WTC11 (cell line): ENCODE measurements around the gene YBEY. TPM values are rescaled to one million over a fixed set of nuclear protein-coding genes. Genes with fewer than 3 reads are reported as not detected.

Experiments used
- ATAC-seq: fragments of 200-7000 bp; cut with Tn5 transposase; 2 replicates; pipeline ENCODE4 v1.10.0; 2021; ENCODE audit warnings: mild to moderate bottlenecking, moderate library complexity
- CTCF ChIA-PET: fragments of 300-600 bp; sonication (Branson Sonifier 250); formaldehyde crosslinking; loops from one replicate; lab custom pipeline; 2021; ENCODE audit warnings: antibody characterized with exemption; lab: Charles Lee
- POLR2A ChIA-PET: fragments of 350-600 bp; sonication (Branson Sonifier 250); formaldehyde crosslinking; loops from one replicate; lab custom pipeline; 2021; ENCODE audit warnings: antibody characterized with exemption; lab: Charles Lee
- DNase-seq: peaks from one replicate; pipeline ENCODE4 v3.0.0; 2021; ENCODE audit warnings: low spot score
- H3K27ac Mint-ChIP-seq: 2 replicates; pipeline ENCODE4 v1.8.0; 2021; ENCODE audit warnings: mixed read lengths
- H3K27me3 Mint-ChIP-seq: 2 replicates; pipeline ENCODE4 v1.8.0; 2021; ENCODE audit warnings: low read depth, mild to moderate bottlenecking, moderate library complexity, mixed read lengths
- H3K36me3 Mint-ChIP-seq: 2 replicates; pipeline ENCODE4 v1.8.0; 2021; ENCODE audit warnings: mixed read lengths
- H3K4me1 Mint-ChIP-seq: 2 replicates; pipeline ENCODE4 v1.8.0; 2022; ENCODE audit warnings: mixed read lengths
- H3K4me3 Mint-ChIP-seq: 2 replicates; pipeline ENCODE4 v1.8.0; 2021; ENCODE audit warnings: mild to moderate bottlenecking, moderate library complexity, mixed read lengths
- H3K9me3 Mint-ChIP-seq: 2 replicates; pipeline ENCODE4 v1.8.0; 2021; ENCODE audit warnings: mixed read lengths
- ATF2 ChIP-seq: sonication (generic); formaldehyde crosslinking; IDR thresholded peaks from 2 replicates; pipeline ENCODE4 v1.8.1; 2022; ENCODE audit warnings: low read depth, missing genetic modification reagents, borderline replicate concordance
- ATF3 ChIP-seq: sonication (generic); formaldehyde crosslinking; conservative IDR thresholded peaks from 2 replicates; pipeline ENCODE4 v1.8.1; 2022; ENCODE audit warnings: mild to moderate bottlenecking, missing genetic modification reagents
- CTCF ChIP-seq: fragments of 200-600 bp; IDR thresholded peaks from 2 replicates; pipeline ENCODE4 v1.8.0; 2022; ENCODE audit warnings: antibody characterized with exemption
- FOXP4 ChIP-seq: sonication (generic); formaldehyde crosslinking; IDR thresholded peaks from 2 replicates; pipeline ENCODE4 v1.8.0; 2022; ENCODE audit warnings: mild to moderate bottlenecking, missing genetic modification reagents
- GTF2I ChIP-seq: fragments of 250-450 bp; sonication (Bioruptor Pico); conservative IDR thresholded peaks from 2 replicates; pipeline ENCODE4 v1.4.0; 2021; ENCODE audit warnings: mild to moderate bottlenecking
- KAT7 ChIP-seq: sonication (generic); formaldehyde crosslinking; IDR thresholded peaks from 2 replicates; pipeline ENCODE4 v1.8.1; 2023; ENCODE audit warnings: missing genetic modification reagents, mild to moderate bottlenecking, borderline replicate concordance
- MLX ChIP-seq: sonication (generic); formaldehyde crosslinking; IDR thresholded peaks from 2 replicates; pipeline ENCODE4 v1.8.1; 2023; ENCODE audit warnings: mild to moderate bottlenecking, missing genetic modification reagents, moderate library complexity
- MXD4 ChIP-seq: fragments of 250-450 bp; sonication (Bioruptor Pico); IDR thresholded peaks from 2 replicates; pipeline ENCODE4 v1.8.0; 2021; ENCODE audit warnings: mild to moderate bottlenecking, moderate library complexity, borderline replicate concordance
- NFATC4 ChIP-seq: fragments of 250-450 bp; sonication (Bioruptor Pico); IDR thresholded peaks from 2 replicates; pipeline ENCODE4 v1.9.0; 2021; ENCODE audit warnings: mild to moderate bottlenecking
- NFE2L1 ChIP-seq: sonication (generic); formaldehyde crosslinking; IDR thresholded peaks from 2 replicates; pipeline ENCODE4 v1.8.1; 2023; ENCODE audit warnings: missing genetic modification reagents
- RELA ChIP-seq: sonication (generic); formaldehyde crosslinking; IDR thresholded peaks from 2 replicates; pipeline ENCODE4 v1.8.1; 2022; ENCODE audit warnings: missing genetic modification reagents, mild to moderate bottlenecking, borderline replicate concordance
- SMAD3 ChIP-seq: sonication (generic); formaldehyde crosslinking; IDR thresholded peaks from 2 replicates; pipeline ENCODE4 v1.8.0; 2022; ENCODE audit warnings: missing genetic modification reagents, mild to moderate bottlenecking, borderline replicate concordance
- USF2 ChIP-seq: sonication (generic); formaldehyde crosslinking; IDR thresholded peaks from 2 replicates; pipeline ENCODE4 v1.8.1; 2023; ENCODE audit warnings: mild to moderate bottlenecking, missing genetic modification reagents, moderate library complexity
- ZBTB21 ChIP-seq: sonication (generic); formaldehyde crosslinking; IDR thresholded peaks from 2 replicates; pipeline ENCODE4 v1.8.1; 2023; ENCODE audit warnings: mild to moderate bottlenecking, missing genetic modification reagents, borderline replicate concordance
- ZBTB43 ChIP-seq: sonication (generic); formaldehyde crosslinking; IDR thresholded peaks from 2 replicates; pipeline ENCODE4 v1.8.1; 2023; ENCODE audit warnings: mild to moderate bottlenecking, missing genetic modification reagents
- ZNF281 ChIP-seq: sonication (generic); formaldehyde crosslinking; IDR thresholded peaks from 2 replicates; pipeline ENCODE4 v1.8.0; 2023; ENCODE audit warnings: mild to moderate bottlenecking, missing genetic modification reagents
- ZNF416 ChIP-seq: fragments of 250-450 bp; sonication (Bioruptor Pico); IDR thresholded peaks from 2 replicates; pipeline ENCODE4 v1.9.0; 2021; ENCODE audit warnings: mild to moderate bottlenecking, inconsistent platforms
- ZNF425 ChIP-seq: fragments of 250-450 bp; sonication (Bioruptor Pico); conservative IDR thresholded peaks from 2 replicates; pipeline ENCODE4 v1.9.0; 2021; ENCODE audit warnings: mild to moderate bottlenecking
- ZNF512 ChIP-seq: sonication (generic); formaldehyde crosslinking; IDR thresholded peaks from 2 replicates; pipeline ENCODE4 v1.8.1; 2022; ENCODE audit warnings: missing genetic modification reagents, borderline replicate concordance
- ZNF671 ChIP-seq: fragments of 250-450 bp; sonication (Bioruptor Pico); IDR thresholded peaks from 2 replicates; pipeline ENCODE4 v1.8.0; 2021; ENCODE audit warnings: mild to moderate bottlenecking
- total RNA-seq: library from RNA; stranded (reverse); gene quantifications from 3 replicates; pipeline ENCODE4 v1.2.3, GENCODE V29; 2021

Gene YBEY
- total RNA-seq, 1 experiment from 2014 or later = 27.4 TPM

- TF ChIP-seq ZNF512 (CRISPR knock-in tag) (no peak), CTCF (no peak), RELA (CRISPR knock-in tag) (no peak), ZNF425 (no peak), USF2 (CRISPR knock-in tag) (no peak), MXD4 (no peak), NFE2L1 (CRISPR knock-in tag) (no peak), ZNF671 (CRISPR knock-in tag) (no peak), MLX (CRISPR knock-in tag) (no peak), ZNF416 (CRISPR knock-in tag) (no peak), SMAD3 (no peak), FOXP4 (CRISPR knock-in tag) (no peak)
Measured at GRCh38 chr21:46346296-46347202, 60.4 kb downstream of the YBEY start (continued).

- Mint-ChIP-seq H3K36me3 (peaks cover 56% of the 10 kb centered on the region), H3K4me3 (no peak overlapping the region), H3K27me3 (no peaks in the 10 kb centered on the region), H3K27ac (no peak overlapping the region), H3K9me3 (no peaks in the 10 kb centered on the region), H3K4me1 (no peaks in the 10 kb centered on the region)
- no peak for DNase-seq
- CTCF ChIA-PET = interaction anchor here (0.9 kb wide), 1 partner anchor 293 kb away, joined by 4 read pairs; no protein-coding TSS in a partner anchor
- POLR2A ChIA-PET = no interaction called here
- no peak for ATAC-seq
- TF ChIP-seq KAT7 (CRISPR knock-in tag) = no peak
- no peak for TF ChIP-seq ZBTB21 (CRISPR knock-in tag)
- no peak for TF ChIP-seq ZBTB43 (CRISPR knock-in tag)
- TF ChIP-seq MXD4 = no peak
- no peak for TF ChIP-seq NFATC4 (CRISPR knock-in tag)
- TF ChIP-seq GTF2I (CRISPR knock-in tag) = no peak
- TF ChIP-seq ATF2 (CRISPR knock-in tag) = no peak
- TF ChIP-seq ZNF281 (CRISPR knock-in tag) = no peak
- TF ChIP-seq ZNF671 (CRISPR knock-in tag) = no peak
- no peak for TF ChIP-seq ATF3 (CRISPR knock-in tag)
Measured at GRCh38 chr21:46347203-46347550, 61.0 kb downstream of the YBEY start.
